HG03064 (cell line): ENCODE measurements around the gene TYK2.
"Not testable (repeated sequence)": the region's sequence is repeated elsewhere in the genome, so short reads cannot be mapped to it uniquely, and the experiment has no call there.

Source experiments
- ATAC-seq: cut with Tn5 transposase; IDR thresholded peaks from one replicate; pipeline ENCODE4 v1.9.1; 2021; ENCODE audit warnings: low read depth; ENCODE audit not compliant: unreplicated experiment

The TYK2 gene

GRCh38 chr19:10380313-10381102, at the start of gene TYK2:
Gene TYK2 (minus strand): TSS chr19:10380572. CDS start chr19:10378406, 2,166 bp downstream.
- peak; percentile 87 for ATAC-seq

GRCh38 chr19:10428996-10429381, 48.6 kb upstream of the TYK2 start:
- no peak for ATAC-seq

GRCh38 chr19:10427169-10427568, 46.8 kb upstream of the TYK2 start:
- no peak for ATAC-seq

DNA sequence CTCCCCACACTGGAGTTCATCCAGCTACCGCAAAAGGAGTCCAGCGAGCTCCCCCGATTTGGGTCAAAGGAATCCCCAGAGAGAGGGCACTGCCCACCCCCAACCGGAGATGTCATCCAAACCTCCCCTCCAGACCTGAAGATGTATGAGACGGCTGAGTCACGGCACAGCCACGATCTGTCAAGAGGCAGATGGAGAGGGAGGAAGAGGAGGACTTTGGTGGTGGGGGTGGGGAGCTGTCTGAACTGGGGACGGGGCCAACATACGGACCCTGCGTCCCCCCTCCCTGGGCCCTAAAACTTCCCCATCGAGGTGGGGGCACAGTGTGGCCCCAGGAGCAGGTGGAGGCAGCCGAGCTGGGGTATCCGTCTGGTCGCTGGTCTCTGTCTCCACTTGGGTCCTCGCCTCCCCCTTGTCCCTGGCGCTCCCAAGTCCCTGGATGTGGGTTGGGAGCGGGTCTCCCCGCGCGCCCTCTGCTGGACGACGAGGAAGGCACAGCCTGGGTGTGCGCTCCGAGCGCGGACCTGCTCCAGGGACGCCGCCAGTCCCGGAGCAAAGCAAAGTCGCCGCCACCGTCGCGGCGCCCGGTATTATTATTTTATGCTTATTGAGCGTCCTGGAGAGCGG, 43.8 kb upstream of the TYK2 start:
- ATAC-seq, result no peak

- ATAC-seq, result no peak
Observed at GRCh38 chr19:10422846-10423245, 42.5 kb upstream of the TYK2 start.

- ATAC-seq, result no peak
Observed at GRCh38 chr19:10422046-10422461, 41.7 kb upstream of the TYK2 start.

GRCh38 chr19:10421240-10422045, 41.1 kb upstream of the TYK2 start:
- ATAC-seq, result no peak

- no peak for ATAC-seq
Observed at GRCh38 chr19:10420444-10421239, 40.3 kb upstream of the TYK2 start, which contains the start of gene PDE4A. Gene PDE4A (plus strand): TSS chr19:10420538. CDS start chr19:10420765, 227 bp downstream.

DNA sequence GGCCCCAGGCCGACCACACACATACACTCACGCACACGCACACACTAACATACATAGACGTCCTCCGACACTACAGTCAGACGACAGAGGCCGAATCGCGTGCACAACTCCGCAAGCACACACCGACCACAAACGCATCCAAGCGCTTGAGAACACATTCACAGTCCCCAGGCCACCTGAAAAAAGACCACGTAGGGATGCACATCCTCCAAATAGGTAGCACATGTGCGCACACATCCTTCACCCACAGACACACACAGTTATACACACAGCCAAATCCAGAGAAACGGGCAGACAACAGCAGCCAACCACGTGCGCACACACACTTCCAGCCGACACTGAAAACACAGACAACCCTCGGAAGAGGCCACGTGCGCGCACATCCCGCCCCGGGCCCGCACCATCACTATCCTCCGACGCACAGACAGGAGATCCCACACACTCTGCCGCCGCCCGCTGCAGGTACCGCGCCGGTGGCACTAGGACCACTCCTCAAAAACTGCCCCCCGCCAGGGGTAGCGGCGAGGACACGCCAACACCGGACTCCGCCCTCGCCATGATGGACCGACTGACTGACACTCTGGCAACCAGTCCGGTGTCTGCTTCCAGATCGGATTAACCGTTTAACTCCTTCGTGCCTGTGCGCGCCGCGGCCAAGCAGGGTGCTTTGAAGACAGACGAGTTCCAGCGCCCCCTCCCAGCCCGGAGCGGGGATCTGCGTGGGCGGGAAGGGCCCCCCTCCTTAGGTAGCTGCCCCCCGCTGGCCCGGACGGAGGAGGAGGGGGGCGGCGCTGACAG, 39.5 kb upstream of the TYK2 start:
- ATAC-seq, result no peak

GRCh38 chr19:10419200-10419645, 38.9 kb upstream of the TYK2 start:
- ATAC-seq, result no peak

GRCh38 chr19:10418485-10419199, 38.3 kb upstream of the TYK2 start:
- no peak for ATAC-seq

GRCh38 chr19:10418235-10418484, 37.8 kb upstream of the TYK2 start:
- ATAC-seq, result no peak

DNA sequence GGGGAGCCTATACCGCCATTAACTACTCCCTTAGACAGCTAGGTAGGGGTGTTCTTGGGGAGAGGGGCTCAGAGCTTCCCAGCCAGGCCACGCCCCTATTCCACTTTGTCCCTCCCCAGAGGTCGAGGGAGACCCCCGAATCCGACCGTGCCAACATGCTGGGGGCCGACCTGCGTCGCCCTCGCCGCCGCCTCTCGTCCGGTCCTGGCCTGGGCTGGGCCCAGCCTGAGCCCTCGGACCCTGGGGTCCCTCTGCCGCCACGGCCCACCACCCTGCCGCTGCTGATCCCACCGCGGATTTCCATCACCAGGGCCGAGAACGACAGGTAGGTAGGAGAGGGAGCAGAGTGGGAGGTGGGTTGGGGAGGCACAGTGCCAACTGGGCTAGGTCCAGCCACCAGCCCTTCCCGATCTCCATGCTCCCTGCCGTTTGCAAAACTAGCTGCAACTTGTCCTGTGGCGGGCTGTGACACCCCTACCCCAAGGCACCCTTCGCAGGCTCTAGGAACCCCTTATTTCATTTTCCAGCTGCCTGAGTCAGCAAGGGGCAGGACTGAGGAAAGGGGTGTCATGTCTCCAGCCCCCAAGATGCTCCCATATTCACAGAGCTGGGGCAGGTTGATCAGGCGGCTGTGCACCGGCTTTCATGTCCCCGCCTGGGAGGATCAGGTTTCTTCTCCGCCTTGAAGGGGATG, 37.3 kb upstream of the TYK2 start:
- ATAC-seq, result no peak

GRCh38 chr19:10416380-10417257, 36.2 kb upstream of the TYK2 start:
- no peak for ATAC-seq

- ATAC-seq, result no peak
Observed at GRCh38 chr19:10416083-10416379, 35.7 kb upstream of the TYK2 start.

- ATAC-seq, result peak; percentile 48
Observed at GRCh38 chr19:10412257-10412977, 32.0 kb upstream of the TYK2 start.

DNA sequence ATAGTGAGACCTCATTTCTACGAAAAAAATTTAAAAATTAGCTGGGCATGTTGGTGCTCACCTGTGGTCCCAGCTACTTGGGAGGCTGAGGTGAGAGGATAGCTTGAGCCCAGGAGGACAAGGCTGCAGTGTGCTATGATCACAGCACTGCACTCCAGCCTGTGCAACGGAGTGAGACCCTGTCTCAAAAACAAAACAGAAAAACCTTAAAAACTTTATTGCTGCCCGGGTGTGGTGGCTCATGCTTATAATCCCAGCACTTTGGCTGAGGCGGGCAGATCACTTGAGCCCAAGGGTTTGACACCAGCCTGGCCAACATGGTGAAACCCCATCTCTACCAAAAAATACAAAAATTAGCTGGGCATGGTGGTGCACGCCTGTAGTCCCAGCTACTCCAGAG, 30.9 kb upstream of the TYK2 start:
- not testable (repeated sequence) for ATAC-seq
